ENCODE measurements around the gene VPS37C. TPM values are rescaled to one million over a fixed set of nuclear protein-coding genes. Genes with fewer than 3 reads are reported as not detected.
A peak's percentile ranks its signal among the peaks of the same experiment; 100 is the strongest.

VPS37C gene
- total RNA-seq, 1 donor from 2014 or later = 30.2 TPM

GRCh38 chr11:61106894-61107470 is 54.2 kb downstream of the VPS37C start:
- intact Hi-C loops (cut with DNase I) = no loop called here
- no peak overlapping the region for H3K4me3 ChIP-seq
- no peak overlapping the region for H3K27ac ChIP-seq
- peak; percentile 25 for DNase-seq
- H3K4me1 ChIP-seq = no peaks in the 10 kb centered on the region
- ATAC-seq = no peak
- no peaks in the 10 kb centered on the region for H3K9me3 ChIP-seq
- TF ChIP-seq CTCF (IDR thresholded peaks at IDR 0.05) = no peak
- no peaks in the 10 kb centered on the region for H3K36me3 ChIP-seq
- H3K27me3 ChIP-seq = peaks cover 4% of the 10 kb centered on the region

- H3K9me3 ChIP-seq = no peaks in the 10 kb centered on the region
- no peak overlapping the region for H3K27ac ChIP-seq
- H3K27me3 ChIP-seq = peaks cover 4% of the 10 kb centered on the region
- intact Hi-C loops (cut with DNase I) = no loop called here
- H3K4me3 ChIP-seq = no peak overlapping the region
- H3K36me3 ChIP-seq = no peaks in the 10 kb centered on the region
- DNase-seq (peak; percentile 60), ATAC-seq (peak; percentile 33)
- H3K4me1 ChIP-seq = no peaks in the 10 kb centered on the region
- no peak for TF ChIP-seq CTCF (IDR thresholded peaks at IDR 0.05)
Observed at GRCh38 chr11:61106296-61106695, 54.9 kb downstream of the VPS37C start.

- H3K27me3 ChIP-seq = peaks cover 4% of the 10 kb centered on the region
- H3K4me3 ChIP-seq = no peak overlapping the region
- TF ChIP-seq CTCF (IDR thresholded peaks at IDR 0.05) = no peak
- no peaks in the 10 kb centered on the region for H3K4me1 ChIP-seq
- no peak overlapping the region for H3K27ac ChIP-seq
- H3K9me3 ChIP-seq = no peaks in the 10 kb centered on the region
- DNase-seq (peak; percentile 30), ATAC-seq (no peak)
- no peaks in the 10 kb centered on the region for H3K36me3 ChIP-seq
- intact Hi-C loops (cut with DNase I) = no loop called here
Observed at GRCh38 chr11:61104963-61105362, 56.3 kb downstream of the VPS37C start.

GRCh38 chr11:61103851-61104423 is 57.3 kb downstream of the VPS37C start:
- H3K4me1 ChIP-seq = no peaks in the 10 kb centered on the region
- H3K27me3 ChIP-seq = peaks cover 4% of the 10 kb centered on the region
- DNase-seq = no peak
- no peak overlapping the region for H3K4me3 ChIP-seq
- H3K9me3 ChIP-seq = no peaks in the 10 kb centered on the region
- intact Hi-C loops (cut with DNase I) = no loop called here
- no peak for TF ChIP-seq CTCF (IDR thresholded peaks at IDR 0.05)
- no peaks in the 10 kb centered on the region for H3K36me3 ChIP-seq
- no peak for ATAC-seq
- no peak overlapping the region for H3K27ac ChIP-seq

GRCh38 chr11:61102667-61103571 is 58.3 kb downstream of the VPS37C start:
- H3K4me3 ChIP-seq = peak overlapping the region; percentile 35

More at GRCh38 chr11:61102667-61103571, 58.3 kb downstream of the VPS37C start:
- no peaks in the 10 kb centered on the region for H3K9me3 ChIP-seq
- no peak for TF ChIP-seq CTCF (IDR thresholded peaks at IDR 0.05)
- peak overlapping the region; percentile 30 for H3K27ac ChIP-seq
- ATAC-seq = peak; percentile 39
- peaks cover 4% of the 10 kb centered on the region for H3K27me3 ChIP-seq
- no peaks in the 10 kb centered on the region for H3K36me3 ChIP-seq
- intact Hi-C loops (cut with DNase I) = no loop called here
- H3K4me1 ChIP-seq = no peaks in the 10 kb centered on the region
- peak; percentile 50 for DNase-seq

Data from upper lobe of right lung (tissue), 1 donor.